Epidermal melanocyte (primary cell): Measurements from ENCODE around the gene THSD8.

Source experiments
- DNase-seq: peaks from one replicate; pipeline ENCODE4 v3.0.0; 2011; ENCODE audit warnings: low spot score; ENCODE audit not compliant: insufficient read length

The THSD8 gene

GRCh38 chr19:12779162-12779993, 22.5 kb upstream of the THSD8 start:
- DNase-seq, result no peak

- no peak for DNase-seq
Measured at GRCh38 chr19:12782174-12782423, 19.8 kb upstream of the THSD8 start.

DNA sequence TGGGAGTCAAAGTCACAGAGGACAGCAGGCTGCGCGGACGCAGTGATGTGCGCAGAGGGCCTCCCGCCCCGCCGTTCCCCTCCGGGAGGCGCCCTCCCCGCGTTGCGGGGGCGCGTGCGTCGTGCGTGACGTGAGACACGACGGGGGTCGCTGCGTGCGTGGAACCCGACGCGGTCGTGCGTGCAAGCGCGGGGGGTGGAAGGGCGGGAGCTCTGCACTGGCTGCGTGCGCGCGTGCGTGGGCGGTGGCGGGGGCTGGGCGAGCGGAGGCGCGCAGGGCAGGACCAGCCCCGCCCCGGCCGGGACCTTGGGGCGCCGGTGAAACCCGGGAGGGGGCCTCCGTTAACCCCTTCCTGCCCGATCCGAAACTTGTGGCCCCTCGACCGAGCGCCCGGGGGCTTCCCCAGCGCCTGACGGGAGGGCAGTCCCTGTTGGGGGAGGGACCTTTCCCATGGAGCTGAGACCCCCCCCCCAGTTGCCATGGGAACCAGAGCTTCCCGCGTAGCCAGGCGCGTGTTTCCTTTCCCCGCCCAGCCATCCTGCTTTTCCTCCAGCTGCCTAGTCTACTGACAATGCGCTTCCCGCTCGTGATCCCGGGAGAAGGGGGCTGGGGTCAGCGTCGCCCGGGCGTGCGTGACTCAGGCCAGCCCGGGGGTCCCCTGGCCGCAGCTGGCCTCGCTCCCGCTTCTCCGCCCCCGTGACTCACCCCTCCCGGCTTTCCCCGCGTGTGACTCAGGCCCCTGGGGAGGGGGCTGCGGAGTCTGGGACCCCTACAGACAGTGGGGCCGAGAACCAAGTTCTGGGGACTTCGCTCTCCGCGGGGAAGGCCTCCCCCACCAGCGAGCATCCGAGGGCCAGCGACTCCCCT, 19.2 kb upstream of the THSD8 start:
- peak; percentile 83 for DNase-seq

DNA sequence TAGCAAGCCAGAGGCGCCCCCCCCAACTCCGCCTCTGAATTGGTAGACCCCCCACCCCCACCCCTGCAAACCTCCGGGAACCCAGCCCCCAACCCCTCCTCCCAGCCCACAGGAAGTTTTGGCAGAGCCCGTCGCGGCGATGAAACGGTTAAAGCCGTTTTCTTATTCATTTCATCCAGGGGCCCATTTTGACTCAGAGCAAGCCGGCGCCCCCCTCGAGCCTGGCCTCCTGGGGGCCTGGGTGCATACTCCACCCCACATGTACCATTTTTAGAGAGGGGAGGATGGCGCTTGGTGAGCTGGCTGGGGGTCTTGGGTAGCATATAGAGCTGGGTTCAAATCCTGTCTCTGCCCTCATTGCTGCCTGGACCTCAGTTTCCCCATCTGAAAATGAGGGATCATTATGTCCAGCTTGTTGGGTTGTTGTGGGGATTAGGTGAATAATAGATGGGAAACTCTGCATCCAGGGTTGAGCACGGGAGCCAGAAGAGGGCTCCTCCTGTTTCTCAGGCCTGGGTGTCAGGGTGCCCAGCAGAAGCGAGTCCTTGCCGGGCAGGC, 18.5 kb upstream of the THSD8 start:
- no peak for DNase-seq

DNA sequence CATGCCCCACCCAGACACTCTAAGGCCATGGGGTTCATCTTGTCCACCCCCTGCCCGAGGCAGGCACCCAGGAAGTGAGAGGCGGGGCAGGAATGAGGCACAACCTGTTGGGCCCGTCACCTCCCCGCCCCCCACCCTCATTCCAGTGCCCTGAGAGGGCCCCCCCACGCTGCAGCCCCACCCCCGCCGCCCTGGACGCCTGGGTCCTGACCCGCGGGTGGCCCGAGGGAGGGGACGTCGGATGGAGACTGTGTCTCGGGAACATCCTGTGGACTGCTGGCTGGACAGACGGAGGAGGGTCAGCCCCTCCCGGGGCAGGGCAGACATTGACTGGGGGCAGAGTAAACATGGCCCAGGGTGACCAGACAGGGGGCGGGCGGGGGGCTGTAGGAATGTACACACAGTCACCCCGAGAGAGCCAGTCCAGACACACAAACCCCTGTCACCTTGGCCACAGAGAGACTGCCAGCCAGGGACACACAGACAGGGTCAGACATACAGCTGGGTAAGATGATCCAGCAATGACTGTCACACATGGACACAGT, 17.9 kb upstream of the THSD8 start:
- DNase-seq, result no peak

DNA sequence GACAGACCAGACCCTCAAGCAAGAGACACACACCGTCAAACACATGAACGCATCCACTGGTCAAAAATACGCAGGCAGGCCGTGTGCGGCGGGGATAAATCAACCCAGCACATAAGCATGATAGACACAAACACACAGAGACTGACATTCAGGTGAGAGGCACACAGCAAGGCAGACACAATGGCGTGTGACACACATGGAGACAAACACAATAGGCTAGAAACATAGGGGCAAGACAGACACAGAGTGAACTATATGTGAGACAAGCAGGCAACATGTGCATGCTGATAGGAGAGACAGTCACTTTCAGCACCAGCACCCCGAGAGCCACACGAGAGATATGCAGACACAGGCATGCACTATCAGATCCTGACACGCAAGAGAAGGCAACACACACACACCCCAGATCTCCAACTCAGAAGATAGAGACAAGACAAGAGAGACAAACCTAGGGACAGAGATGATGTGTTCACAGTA, 17.4 kb upstream of the THSD8 start:
- DNase-seq, result no peak

- DNase-seq, result no peak
Measured at GRCh38 chr19:12784871-12785430, 16.9 kb upstream of the THSD8 start.

DNA sequence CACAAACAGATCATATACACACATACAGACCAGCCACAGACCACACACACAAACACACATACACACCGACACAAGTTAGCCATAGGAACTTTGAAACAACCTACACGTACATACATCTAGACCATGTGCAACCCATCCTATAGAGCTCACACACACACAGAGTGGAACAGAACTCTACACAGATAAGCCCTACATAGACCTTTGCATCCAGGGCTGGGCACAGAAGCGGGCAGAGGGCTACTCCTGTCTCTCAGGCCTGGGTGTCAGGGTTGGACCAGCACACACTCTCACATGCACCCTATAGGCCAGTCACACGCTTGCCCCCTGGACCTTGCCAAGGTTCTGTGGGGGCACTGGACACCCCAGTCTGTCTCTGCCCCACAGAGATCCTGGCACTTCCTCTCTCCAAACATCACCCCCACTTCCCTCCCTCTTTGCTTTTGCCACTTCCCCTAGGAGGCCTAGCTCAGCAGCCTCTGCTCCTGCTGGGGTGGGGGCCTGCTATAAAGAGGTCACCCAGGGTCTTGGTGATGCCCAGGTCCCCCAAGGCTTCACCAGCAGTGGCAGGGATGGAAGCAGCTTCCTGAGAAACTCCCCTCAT, 16.3 kb upstream of the THSD8 start:
- no peak for DNase-seq

- no peak for DNase-seq
Measured at GRCh38 chr19:12786141-12786870, 15.6 kb upstream of the THSD8 start.

DNA sequence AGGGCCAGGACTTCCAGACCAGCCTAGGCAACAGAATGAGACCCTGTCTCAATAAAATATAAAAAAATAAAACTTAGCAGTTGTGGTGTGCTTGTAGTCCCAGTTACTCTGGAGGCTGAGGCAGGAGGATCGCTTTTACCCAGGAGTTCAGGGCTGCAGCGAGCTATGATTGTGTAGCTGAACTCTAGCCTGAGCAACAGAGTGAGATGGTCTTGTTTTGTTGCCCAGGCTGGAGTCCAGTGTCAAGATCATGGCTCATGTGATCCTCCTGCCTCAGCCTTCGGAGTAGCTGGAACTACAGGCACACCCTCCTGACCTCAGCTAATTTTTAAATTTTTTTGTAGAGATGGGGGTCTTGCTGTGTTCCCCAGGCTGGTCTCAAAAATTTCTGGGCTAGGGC, 14.9 kb upstream of the THSD8 start:
- DNase-seq, result no peak

DNA sequence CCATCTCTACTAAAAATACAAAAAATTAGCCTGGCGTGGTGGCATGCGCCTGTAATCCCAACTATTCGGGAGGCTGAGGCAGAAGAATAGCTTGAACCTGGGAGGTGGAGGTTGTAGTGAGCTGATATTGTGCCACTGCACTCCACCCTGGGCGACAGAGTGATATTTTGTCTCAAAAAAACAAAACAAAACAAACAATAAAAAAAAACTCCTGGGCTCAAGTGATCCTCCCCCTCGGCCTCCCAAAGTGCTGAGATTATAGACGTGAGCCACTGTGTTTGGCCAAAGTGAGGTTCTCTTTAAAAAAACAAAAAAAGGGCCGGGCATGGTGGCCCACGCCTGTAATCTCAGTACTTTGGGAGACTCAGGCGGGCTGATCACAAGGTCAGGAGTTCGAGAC, 14.4 kb upstream of the THSD8 start:
- no peak for DNase-seq

- DNase-seq, result no peak
Measured at GRCh38 chr19:12788042-12788681, 13.7 kb upstream of the THSD8 start.

GRCh38 chr19:12788682-12789097, 13.2 kb upstream of the THSD8 start:
- DNase-seq, result no peak

- no peak for DNase-seq
Measured at GRCh38 chr19:12789098-12789903, 12.6 kb upstream of the THSD8 start.

DNA sequence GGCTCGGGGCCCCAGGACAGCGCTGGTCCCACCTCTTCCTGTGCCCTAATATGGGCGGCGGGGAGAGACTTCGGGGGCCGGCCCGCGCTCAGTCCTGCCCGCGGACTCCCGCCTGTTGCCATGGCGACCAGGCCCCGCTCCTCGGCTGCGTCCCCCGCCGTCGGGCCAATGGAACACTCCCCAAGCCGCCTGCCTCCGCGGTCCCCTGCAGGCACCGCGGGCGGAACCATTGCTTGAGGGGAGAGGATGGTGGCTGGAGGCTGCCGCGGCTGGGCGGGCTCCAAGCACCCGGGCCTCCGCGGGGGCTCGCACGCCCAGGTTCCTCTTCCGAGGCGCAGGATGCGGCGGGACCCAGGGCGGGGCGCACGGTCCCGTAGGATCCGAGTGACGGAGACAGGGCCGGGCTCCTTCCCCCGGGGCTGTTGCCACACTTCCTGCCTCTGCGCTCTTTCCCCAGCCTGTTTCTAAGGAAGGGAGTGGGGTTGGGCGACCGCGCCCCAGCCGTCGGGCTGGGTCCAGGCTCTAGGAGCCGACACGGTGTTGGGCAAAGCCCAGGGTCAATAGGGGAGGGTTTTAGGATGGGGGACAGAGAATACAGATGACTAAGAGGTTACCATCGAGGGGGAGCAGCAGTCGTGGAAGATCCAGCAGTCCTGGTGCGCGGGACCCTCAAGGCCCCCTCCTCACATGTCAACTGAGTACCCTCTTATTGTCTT, 11.8 kb upstream of the THSD8 start:
- DNase-seq, result peak; percentile 98

- DNase-seq, result no peak
Measured at GRCh38 chr19:12790628-12791344, 11.1 kb upstream of the THSD8 start.

DNA sequence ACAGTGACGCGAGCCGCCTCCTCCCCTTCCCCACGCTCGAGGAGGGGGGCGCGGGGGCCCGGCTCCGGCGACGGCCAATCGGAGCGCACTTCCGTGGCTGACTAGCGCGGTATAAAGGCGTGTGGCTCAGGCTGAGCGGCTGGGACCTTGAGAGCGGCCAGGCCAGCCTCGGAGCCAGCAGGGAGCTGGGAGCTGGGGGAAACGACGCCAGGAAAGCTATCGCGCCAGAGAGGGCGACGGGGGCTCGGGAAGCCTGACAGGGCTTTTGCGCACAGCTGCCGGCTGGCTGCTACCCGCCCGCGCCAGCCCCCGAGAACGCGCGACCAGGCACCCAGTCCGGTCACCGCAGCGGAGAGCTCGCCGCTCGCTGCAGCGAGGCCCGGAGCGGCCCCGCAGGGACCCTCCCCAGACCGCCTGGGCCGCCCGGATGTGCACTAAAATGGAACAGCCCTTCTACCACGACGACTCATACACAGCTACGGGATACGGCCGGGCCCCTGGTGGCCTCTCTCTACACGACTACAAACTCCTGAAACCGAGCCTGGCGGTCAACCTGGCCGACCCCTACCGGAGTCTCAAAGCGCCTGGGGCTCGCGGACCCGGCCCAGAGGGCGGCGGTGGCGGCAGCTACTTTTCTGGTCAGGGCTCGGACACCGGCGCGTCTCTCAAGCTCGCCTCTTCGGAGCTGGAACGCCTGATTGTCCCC, 10.4 kb upstream of the THSD8 start, which contains the start of gene JUNB:
Gene JUNB (plus strand): TSS at position 142 of the 706 bp plus-strand sequence. CDS start 286 bp downstream, at position 428.
- peak; percentile 97 for DNase-seq
